Fibroblast of the aortic adventitia (primary cell): ENCODE measurements around the gene EMID1. TPM values are rescaled to one million over a fixed set of nuclear protein-coding genes. Genes with fewer than 3 reads are reported as not detected.

Experiments used
- DNase-seq: peaks from one replicate; pipeline ENCODE4 v3.0.0-alpha.2; 2010; ENCODE audit warnings: low read depth
- H3K4me3 ChIP-seq: 2 replicates; pipeline ENCODE4 v1.5.1; 2011; ENCODE audit warnings: low read depth, mild to moderate bottlenecking, control low read depth, low read length, moderate library complexity
- total RNA-seq: library from RNA; depleted of rRNA; stranded (reverse); fragments of >200 nt; gene quantifications from 2 replicates; pipeline ENCODE4 v1.2.3, GENCODE V29; 2012; ENCODE audit warnings: low replicate concordance
- TF ChIP-seq, protein P1 (sequence below): IDR thresholded peaks from 2 replicates; pipeline ENCODE4 v1.5.1; 2011; ENCODE audit warnings: mild to moderate bottlenecking, low read length, control low read depth, inconsistent platforms; ENCODE audit not compliant: insufficient read depth

Gene EMID1
- total RNA-seq, 1 donor = not detected

DNA sequence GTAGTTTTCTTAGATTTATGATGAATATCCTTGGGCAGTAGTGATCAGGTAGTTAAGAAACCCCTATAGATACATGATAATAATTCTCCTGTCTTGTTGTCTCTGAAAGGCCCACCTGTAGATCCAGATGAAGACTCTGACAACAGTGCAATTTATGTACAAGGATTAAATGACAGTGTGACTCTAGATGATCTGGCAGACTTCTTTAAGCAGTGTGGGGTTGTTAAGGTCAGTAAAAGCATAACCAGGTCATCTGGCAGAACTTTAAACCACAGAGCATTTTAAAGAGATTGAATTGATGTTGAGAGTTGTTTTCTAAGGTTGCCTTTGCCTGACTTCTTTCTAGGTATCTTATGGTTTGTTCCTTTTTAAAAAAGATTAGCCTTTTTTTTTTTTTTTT lies 86.7 kb downstream of the EMID1 start:
- no peak for DNase-seq
- no peak overlapping the region for H3K4me3 ChIP-seq
- TF ChIP-seq, protein P1, sequence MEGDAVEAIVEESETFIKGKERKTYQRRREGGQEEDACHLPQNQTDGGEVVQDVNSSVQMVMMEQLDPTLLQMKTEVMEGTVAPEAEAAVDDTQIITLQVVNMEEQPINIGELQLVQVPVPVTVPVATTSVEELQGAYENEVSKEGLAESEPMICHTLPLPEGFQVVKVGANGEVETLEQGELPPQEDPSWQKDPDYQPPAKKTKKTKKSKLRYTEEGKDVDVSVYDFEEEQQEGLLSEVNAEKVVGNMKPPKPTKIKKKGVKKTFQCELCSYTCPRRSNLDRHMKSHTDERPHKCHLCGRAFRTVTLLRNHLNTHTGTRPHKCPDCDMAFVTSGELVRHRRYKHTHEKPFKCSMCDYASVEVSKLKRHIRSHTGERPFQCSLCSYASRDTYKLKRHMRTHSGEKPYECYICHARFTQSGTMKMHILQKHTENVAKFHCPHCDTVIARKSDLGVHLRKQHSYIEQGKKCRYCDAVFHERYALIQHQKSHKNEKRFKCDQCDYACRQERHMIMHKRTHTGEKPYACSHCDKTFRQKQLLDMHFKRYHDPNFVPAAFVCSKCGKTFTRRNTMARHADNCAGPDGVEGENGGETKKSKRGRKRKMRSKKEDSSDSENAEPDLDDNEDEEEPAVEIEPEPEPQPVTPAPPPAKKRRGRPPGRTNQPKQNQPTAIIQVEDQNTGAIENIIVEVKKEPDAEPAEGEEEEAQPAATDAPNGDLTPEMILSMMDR = no peak

DNA sequence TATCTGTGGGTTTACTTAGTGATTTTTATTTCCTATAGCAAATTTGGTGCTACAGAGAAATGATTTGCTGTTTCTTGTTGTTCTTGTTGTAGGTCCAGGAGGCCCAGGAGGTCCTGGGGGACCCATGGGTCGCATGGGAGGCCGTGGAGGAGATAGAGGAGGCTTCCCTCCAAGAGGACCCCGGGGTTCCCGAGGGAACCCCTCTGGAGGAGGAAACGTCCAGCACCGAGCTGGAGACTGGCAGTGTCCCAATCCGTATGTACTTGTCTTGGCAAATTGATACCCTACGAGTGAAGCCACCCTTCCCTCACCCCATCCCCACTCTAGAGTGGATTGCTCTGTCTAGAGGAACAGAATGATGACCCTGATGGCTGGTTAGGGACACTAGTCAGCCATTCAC lies 92.9 kb downstream of the EMID1 start:
- no peak overlapping the region for H3K4me3 ChIP-seq
- DNase-seq = no peak
- TF ChIP-seq, protein P1 = no peak

DNA sequence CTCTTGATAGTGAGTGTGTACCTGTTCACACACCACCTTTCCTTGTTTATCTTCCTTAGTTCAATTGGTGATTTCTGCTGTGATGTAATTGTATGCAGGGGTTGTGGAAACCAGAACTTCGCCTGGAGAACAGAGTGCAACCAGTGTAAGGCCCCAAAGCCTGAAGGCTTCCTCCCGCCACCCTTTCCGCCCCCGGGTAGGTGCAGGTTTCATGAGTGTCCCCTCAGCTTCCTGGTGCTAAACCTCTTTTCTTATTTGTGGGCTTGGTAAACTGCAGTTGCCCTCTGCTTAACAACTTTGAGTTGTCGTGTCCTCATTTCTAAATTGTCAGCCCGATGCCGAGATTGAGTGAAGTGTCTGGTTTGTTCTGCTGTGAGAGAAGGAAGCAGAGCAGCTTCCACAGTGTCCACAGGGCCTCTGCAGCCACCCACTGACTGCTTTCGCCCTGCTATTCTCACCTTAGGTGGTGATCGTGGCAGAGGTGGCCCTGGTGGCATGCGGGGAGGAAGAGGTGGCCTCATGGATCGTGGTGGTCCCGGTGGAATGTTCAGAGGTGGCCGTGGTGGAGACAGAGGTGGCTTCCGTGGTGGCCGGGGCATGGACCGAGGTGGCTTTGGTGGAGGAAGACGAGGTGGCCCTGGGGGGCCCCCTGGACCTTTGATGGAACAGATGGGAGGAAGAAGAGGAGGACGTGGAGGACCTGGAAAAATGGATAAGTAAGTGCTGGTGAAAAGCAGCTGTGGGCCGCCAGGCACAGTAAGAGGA lies 93.6 kb downstream of the EMID1 start:
- DNase-seq = no peak
- no peak overlapping the region for H3K4me3 ChIP-seq
- TF ChIP-seq, protein P1 = no peak

DNA sequence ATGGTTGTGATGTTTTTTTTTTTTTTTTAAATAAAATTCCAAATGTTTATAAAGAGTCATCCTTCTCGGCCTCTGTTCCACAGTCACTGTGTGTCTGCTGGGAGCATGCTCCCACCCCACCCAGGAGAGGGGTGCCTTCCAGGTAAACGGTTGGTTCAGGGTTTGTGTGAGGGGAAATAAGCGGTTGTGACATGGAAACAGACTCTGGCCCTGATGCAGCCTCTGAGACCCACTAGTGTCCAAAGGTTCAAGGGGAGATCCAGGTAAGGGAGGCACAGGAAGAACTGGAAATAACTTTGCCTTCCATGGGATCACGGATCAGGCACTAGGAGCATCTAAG lies 94.7 kb downstream of the EMID1 start:
- DNase-seq = no peak
- TF ChIP-seq, protein P1 = no peak
- no peak overlapping the region for H3K4me3 ChIP-seq

DNA sequence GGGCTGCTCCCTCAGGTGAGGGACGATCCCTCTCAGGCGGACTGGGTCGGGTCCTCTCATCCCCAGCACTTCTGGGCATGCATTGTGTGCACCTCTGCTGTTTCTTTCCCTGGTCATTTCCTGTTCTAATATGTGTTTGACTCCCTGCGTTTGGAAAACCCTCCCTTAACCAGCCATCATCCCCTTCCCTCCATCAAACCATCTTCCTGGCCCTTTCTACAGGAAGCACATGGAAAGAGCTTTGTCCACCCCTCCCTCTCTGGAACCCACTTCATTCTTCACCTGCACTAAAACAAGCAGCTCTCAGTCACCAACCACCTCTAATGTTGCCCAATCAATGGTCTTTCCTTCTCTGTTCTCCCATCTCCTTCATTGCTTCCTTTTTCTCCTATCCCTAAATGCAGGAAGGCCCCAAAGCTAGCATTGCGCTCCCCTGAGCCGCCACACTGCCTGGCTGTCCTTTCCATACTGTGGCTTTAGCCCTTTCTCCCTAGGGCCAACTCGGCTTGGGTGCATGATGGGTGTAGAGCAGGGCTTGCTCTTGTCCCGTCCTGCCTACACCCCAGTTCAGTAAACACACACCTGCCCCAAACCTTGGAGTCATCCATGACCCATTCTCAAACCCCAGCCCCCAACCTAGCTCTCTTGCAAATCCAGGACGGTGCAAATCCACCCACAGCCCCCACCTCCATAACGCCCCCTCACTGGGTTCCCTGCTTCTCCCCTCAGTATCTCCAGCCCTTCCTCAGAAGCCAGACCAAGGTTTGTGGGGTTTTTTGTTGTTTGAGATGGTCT lies 95.3 kb downstream of the EMID1 start:
- TF ChIP-seq, protein P1 = no peak
- DNase-seq = no peak
- H3K4me3 ChIP-seq = no peak overlapping the region

DNA sequence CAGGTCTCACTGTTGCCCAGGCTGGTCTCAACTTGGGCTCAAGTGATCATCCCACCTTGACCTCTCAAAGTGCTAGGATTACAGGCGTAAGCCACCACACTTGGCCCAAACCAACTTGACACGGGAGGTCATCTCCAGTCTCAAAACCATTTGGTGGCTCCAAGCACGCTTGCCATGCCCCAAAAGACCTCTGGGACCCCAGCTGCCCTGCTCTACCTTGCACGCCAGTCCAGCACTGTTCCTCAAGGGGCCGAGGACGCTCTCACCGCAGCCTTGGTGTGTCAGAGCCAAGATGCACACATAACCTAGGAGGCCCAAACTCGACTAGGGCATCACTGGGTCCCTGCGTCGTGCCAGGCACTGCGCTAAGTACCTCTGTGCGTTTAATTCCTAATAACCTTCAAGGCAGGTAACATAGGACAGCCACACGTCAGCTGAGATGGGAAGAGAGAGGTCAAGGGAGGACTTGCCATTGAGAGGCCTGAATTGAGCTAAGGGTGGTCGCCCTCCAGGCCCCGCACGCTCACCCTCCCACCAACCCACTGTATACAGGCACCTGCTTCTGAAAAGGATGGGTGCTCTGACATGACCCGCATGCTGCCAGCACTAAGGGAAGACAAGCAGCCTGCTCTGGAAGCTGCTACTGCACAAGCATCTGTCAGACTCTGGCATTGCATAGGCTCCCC lies 96.2 kb downstream of the EMID1 start:
- no peak for DNase-seq
- H3K4me3 ChIP-seq = no peak overlapping the region
- TF ChIP-seq, protein P1 = no peak
